NOMO-1 treated with dmso at 0.1 percent for 144 hours (cell line): ENCODE data around the gene UST.
A peak's percentile ranks its signal among the peaks of the same experiment; 100 is the strongest.

ENCODE experiments used
- DNase-seq: peaks from one replicate; lab custom pipeline; 2025; ENCODE audit not compliant: unreplicated experiment; lab: John Stamatoyannopoulos, UW

Gene UST

DNA sequence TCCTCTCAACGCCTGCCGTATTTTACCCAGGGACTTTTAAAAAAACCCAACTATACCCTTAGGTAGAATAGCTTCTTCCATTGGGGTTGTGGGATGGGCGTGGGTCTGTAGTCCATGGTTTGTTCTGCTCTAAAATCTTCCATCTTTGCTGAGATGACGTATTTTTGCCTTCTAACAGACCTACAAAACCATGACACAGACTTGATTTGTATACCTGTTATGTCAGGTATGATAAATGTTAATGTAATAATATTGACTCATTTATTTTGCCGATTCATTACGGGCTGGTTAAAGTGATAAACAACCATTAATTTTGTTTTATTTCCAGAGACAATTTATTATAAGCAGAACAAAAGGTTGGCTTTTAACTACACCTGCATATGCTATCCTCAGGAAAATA lies 48.7 kb downstream of the UST start:
- DNase-seq: no peak

DNA sequence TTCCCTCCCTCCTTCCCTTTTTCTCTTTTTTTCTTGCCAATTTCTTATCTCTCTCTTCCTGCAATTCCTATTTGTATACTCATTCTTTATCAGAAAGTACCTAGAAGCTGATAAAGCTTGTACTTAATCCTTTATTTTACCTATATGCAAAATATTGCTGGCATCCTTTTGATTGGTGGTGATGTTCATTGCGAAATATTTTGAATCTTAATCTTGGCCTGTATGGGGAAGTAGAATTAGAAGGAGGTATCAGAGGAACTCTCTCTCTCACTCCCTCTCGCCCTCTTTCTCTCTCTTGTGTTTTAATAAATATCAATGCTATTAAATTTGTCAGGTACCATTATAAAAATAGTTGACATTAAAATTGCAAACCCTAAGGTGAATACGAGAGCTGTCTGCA lies 52.8 kb downstream of the UST start:
- no peak for DNase-seq

DNA sequence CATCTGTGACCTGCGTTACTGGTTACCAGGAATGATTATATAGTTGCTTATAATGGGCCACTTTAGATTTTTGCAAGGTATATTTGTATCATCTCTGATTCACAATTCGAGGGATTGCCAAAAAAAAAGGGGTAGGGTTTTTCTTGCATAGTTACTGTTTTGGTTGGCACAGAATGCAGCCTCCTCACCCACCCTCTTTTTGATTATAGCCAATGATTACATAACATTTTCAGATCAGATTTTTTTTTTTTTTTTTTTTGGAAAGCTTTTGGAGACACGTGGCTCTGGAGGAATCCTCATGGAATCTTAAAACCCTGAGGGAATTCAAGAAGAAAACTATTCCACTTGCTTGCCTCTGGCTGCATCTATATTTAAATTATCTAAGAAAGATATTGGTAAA lies 53.7 kb downstream of the UST start:
- no peak for DNase-seq

DNA sequence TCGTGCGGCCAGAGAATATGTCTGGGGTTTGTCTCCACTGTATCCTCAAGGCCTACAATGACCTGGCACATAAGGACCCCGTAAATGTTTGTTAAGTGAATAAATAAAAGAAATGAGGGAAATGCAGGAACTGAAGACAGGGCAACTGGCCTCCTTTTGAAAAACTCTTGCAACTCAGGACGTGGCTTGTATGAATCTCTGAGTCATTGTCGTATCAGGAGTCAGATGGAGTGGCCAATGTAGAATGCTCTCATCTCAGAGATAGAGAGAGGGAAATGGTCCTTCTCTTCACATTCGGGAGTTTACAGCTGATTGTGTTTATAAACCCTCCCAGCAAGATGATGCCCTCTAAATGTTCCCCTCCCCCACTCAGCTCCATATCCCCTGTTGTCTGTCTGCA lies 57.1 kb downstream of the UST start:
- no peak for DNase-seq

DNA sequence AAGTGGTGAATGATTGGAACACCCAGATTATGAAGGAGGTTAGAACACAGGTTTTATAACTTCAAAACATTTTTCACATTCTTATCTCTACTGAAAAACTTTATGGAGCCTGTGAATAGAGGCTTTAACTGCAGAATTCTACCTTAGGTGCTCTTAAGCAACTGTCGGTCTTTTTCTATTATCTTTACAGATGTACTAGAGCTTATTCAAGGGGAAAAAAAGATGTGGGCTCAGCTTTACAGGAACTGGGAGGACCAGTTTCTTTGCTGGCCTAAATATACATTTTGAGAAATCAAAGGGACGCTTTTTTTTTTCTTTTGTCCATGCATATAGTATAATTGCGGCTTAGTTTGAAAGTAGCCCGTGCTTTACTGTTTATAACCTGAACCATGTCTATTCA lies 58.9 kb downstream of the UST start:
- no peak for DNase-seq

DNA sequence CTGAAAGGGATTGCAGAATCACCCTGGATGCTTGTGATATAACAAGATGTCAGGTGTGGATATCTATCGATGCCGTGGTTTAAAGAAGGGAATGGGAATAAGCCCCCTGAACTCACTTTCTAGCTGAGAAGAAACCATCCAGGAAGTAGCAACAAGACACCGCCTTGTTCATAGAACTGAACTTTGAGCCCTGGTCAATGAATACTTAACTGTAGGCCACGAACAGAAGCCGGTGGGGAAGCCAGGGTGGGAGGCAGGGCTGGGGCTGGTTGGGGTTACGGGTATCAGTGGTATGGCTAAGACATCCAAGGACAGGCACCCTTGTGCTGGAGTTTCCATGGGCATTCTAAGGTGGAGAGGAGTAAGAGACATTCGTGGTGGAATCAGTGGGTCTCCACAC lies 61.0 kb downstream of the UST start:
- no peak for DNase-seq

DNA sequence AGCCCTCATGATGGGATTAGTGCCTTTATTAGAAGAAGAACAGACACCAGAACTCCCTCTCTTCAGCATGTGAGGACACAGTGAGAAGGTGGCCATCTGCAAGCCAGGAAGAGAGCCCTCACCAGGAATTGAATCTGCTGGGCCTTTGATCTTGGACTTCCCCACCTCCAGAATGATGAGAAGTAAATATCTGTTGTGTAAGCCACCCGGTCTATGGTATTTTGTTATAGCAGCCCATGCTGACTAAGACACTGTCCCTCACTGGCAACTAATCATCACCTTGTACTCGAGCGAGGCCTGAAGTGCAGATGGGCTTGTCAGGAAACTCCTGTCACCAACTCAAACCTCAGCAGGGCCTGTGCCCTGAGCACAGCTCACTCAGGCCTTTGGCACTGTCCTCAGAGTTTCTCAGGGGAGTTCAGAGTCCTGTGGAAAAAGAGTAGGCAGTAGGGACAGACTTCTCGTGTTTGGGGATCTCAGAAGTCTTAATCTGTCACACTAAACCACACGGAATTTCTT lies 62.0 kb downstream of the UST start:
- no peak for DNase-seq

DNA sequence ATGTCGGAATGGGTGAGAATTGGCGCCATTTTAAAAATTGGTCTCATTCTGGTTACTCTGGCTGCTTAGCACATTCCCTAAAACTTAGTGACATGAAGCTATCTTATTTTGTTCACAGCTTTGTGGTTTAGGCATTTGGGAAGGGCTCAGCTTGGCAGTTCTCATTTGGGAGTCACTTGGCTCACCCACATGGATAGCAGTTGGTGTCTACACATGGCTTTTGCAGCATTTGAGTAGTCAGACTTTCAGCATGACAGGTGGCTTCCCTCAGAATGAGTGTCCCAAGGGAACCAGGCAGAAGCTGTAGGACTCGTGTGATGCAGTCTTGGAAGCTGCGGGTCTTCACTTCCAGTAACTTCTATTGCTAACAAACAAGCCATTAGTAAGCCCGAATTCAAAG lies 64.6 kb downstream of the UST start:
- no peak for DNase-seq

DNA sequence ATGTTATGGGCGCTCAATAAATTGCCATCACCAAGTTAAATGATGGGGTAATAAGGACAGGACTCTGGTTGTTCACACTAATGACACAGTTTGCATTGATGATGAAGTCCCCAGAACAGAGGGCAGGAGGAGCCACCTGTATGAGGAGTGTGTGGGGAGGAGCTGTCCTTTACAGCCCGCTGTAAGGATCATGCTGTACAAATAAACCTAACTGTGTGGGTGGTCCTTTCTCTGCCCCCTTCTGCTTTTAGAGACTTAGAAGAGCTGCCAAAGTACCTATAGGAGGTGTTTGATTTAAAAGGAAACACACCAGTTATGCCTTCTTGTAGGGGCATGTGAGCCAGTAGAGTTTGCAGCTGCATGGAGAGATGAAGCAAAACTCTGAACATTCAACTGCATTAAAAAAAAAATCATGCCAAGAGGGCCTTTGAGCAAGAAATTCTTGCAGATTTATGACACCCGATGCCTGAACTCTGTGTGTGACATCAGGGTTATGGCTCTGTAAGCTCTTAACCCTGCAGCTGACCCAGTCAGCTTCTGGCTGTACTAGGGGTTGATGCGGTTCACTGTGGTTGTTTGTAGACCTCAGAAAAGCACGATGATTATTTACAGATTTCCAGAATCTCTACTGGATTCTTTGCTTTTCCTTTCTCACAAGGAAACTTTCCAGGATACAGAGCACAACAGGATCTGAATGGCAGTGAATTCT lies 67.4 kb downstream of the UST start:
- no peak for DNase-seq

DNA sequence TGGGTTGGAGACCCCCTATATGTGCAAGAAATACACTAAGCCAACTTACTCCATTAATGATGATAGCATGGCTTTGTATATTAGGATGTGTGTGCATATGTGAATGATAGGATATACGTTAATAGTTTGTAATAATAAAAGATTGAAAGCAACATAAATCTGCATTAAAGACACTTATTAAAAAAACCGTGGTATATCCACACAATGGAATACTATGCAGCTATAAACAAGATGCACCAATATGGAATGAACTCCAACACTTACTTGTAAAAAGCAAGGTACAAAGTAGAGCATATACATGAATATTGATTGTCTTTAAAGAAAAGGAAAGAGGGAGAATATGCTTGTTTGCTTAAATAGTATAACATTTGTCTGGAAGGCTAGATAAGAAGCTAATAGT lies 68.0 kb downstream of the UST start:
- no peak for DNase-seq

DNA sequence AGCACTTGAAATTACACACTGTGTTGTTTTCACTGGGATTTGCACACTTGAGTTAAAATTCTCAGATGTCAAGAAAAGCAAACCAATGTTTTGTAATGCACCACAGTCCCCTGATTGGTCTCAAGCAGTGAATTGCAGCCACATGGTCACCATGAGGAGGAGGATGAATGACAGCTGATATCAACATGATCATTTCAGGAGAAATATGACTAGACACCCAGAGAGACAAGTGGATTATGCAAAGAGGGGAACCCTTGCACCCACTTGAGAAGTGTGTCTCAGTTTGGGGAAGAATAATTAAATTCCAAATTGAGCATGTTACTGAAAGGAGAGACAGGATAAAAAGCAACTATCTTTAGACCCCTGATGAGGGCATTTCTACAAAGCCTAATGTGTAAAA lies 69.3 kb downstream of the UST start:
- no peak for DNase-seq

DNA sequence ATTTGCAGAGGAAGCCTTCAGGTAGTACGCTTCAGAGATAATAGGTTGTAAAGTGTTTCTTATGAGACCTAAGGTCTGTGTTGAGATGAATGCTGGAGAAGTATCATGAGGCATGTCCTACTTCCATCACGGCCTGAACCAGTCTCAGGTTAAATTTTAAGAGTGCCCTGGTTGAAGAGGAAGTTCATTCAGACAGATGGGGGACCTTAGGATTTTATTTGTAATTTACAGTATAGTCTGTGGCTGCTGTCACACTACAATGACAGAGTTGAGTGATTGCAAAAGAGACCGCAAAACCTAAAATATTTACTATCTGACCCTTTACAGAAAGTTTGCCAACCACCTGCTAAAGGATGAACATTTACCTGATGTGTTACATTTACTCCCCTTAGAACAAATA lies 70.9 kb downstream of the UST start:
- peak; percentile 55 for DNase-seq

DNA sequence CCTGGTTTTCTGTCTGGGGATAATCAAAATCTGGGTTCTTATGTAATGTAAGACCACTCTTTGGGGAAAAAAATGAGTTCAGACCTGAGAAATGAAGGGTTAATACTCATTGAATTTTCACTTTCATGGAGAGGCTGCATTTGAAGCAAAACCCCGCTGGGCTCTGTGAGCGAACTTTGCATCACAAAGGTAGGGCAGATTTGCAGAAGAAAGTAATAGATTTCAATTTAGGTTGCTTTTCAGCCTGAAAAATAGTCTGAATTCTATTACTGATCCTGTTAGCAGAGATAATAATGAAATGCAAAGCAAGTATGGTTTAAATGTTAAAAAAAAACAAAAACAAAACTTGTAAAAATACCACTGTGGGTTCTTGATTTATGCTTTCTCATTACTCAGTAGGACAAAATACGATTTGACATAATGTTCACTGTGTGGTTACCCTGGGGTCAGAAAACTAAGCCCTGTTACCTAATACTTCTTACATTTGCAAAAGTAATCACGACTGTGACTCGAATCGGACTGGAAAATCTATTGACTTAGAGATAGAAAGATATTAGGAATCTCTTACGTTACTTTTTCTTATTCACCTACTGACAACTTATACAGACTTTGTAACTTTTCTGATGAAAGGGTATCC lies 72.2 kb downstream of the UST start:
- DNase-seq: no peak

DNA sequence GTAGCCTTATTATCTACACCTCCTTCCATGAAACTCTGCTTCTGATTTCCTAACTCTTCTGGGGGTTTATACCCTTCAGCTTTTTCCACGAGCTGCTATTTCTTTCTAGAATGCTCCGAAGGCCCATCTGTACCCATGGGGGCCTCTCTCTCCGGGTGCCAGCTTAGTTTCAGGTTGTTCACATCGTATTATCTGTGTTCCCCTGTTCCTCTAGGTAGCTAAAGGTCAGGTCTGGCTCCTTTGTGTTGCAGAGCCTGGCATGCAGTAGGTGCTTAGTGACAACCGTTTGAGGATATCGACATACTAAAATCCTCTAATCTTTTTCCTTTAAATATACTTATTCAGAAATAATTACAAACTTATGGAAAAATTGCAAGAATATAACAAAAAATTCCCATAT lies 73.0 kb downstream of the UST start:
- DNase-seq: no peak

DNA sequence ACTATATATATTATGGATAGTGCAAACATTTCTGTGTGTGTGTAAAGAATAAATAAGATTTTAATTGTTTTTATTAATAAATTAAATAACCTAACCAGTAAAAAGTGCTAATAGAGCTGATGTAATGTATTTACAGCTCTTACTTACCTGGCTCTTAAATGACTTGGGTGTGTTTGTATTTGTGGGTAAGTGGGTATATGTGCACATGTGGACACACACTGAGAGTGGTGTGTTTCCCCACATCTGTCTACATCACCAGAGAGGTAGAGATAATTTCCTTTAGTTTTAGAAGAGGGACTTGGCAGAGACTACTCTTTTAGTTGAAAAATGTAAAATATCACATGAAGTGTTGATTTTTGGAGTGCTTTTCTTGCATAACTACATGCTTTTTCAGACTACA lies 76.0 kb downstream of the UST start:
- DNase-seq: no peak

DNA sequence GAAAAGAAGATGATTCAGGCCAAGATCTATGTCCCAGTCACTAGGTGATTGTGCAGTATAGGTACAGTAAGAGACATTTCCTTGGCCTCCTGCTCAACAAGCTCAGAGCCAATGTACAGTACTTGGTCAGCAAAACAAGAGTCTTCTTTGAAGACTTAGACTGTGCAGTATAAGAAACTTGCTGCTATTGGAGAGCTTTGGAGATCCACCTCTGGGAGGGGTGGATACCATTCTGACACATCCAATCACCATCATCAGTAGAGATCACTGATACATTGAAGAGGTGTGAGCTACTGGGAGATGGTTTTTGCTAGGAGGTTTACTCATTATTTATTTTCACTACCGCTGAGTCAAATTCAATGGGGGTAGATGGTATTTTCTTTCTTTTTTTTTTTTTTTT lies 77.5 kb downstream of the UST start:
- no peak for DNase-seq

DNA sequence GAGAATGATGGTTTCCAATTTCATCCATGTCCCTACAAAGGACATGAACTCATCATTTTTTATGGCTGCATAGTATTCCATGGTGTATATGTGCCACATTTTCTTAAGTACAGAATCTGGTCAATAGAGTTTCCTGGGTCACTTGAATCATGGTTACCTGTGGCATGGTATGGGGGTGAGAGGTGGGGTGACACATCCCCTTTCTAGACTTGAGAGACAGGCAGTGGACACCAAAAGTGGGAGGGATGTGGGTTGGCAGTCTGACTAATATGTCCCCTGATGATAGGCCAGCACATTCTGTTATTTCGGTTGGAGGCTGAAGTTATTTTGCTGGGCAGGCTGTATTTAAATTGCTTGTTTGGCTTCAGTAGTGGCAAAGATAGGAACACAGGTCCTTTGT lies 78.1 kb downstream of the UST start:
- DNase-seq: no peak

DNA sequence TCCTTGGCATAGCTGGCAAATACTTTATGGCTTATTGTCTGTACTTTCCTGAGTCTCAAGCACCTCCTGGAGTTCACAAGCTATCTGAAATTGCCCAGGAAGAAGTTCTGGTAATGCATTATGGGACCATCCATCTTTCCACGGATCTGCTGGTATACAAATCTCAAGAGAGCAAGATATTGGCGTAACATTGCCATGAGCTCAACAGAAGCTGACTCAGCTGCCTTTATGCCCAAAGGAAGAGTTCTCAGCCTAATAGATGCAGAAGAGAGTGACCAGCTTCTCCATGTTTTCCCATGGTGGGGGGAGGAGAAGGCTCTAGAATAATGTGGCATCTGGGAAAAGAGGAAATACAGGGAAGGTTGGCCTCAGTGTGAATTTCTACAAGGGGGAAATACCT lies 78.7 kb downstream of the UST start:
- DNase-seq: no peak

DNA sequence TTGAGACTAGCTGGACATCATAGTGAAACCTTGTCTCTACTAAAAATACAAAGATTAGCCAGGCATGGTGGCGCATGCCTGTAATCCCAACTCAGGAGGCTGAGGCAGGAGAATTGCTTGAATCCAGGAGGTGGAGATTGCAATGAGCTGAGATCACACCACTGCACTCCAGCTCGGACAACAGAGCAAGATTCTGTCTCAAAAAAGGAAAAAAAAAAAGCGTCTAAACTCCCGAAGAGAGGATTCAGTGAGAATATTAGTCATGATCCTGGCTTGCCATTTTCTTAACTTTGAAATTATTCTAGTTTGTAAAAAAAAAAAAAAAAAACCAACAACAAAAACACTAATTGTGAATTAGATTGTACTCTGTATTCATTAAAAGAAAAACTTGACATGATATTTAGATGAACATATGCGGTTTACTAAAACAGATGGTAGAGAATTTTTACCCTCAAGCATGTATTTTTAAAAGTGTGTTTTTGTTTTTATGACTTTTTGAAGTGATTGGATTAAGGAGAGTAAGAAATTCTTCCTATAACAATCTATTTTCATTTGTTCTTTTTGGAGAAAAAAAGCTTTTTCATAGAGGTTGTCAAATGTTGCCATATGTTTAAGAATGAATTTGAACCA lies 80.7 kb downstream of the UST start:
- no peak for DNase-seq

DNA sequence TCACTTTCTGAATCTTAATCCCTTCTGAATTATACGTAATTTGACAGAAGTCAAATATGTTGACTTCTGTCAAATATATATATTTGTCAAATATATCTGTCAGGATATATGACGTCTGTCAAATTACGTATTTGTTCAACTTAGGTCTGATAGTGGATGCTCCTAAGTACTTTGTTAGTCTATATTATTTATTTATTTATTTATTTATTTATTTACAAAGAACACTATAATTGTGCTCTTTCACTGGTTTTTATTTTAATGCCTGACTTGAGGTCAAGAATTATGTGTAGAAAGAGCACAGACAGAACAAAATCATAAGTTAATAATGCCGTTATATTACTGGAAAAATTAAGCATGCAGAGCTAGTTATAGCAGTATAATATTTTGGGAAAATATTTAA lies 81.2 kb downstream of the UST start:
- DNase-seq: no peak

DNA sequence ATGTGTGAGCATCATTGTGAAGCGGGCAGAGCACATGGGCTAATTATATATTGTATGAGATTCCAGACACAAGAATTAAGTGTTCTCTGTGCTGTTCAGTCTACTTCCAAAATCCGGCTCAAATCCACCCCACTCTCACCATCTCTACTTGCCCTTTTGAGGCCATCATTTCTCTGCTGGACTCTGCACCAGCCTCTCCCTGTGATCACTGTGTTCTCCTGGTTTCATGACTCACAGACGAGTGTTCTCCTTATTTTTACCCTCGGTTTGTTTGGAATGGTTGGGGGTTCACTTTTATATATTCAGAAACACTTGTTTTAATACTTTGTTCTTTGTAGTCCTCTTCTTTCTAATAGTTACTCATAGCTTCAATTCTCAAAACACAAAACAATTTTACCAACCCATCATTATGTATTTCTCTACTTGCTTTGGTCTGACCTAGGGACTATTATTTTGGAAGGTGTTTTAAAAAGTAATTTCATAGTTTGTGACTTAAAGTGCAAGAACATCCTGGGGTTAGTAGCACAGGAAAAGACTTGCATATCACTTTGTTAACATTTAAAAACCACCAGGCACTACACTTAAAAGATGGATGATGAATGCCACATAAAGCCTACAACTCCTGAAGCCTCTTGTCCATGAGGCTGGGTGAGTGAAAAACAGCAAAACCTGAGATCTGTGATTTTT lies 82.7 kb downstream of the UST start:
- DNase-seq: no peak

DNA sequence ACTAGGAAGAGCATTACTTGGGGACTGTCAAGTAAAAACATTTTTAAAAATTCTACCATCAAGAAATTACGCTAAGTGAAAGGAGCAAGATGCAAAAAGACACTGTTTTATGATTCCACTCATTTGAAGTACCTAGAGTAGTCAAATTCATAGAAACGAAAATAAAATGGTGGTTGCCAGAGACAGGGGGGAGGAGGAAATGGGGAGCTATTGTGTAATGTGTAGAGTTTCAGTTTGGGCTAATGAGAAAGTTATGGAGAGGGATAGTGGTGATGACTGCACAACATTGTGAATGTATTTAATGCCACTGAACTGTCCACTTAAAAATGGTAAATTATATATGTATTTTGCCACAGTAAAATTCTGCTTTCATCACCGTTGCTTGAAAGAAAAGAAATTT lies 83.8 kb downstream of the UST start:
- peak; percentile 24 for DNase-seq
